Cardiac fibroblast (primary cell): ENCODE data around the gene RILPL1.

ENCODE experiments used
- DNase-seq, 2 donors: peaks; one replicate each; pipeline versions ENCODE4 v3.0.0 to v3.0.0-alpha.2; 2010; ENCODE audit warnings: low read depth in 2 of 2
- H3K4me3 ChIP-seq, 2 donors: replicated peaks in 1 of 2; 1 replicate in 1 of 2; 2 replicates in 1 of 2; pipeline ENCODE4 v1.5.1; 2011; ENCODE audit warnings: low read depth in 2 of 2, low read length in 2 of 2, mild to moderate bottlenecking in 2 of 2, moderate library complexity in 1 of 2
- CTCF ChIP-seq: IDR thresholded peaks from one replicate; pipeline ENCODE4 v1.5.1; 2011; ENCODE audit warnings: low read depth, mild to moderate bottlenecking, low read length, inconsistent platforms

The RILPL1 gene

GRCh38 chr12:123449249-123449733 is 84.2 kb downstream of the RILPL1 start:
- H3K4me3 ChIP-seq, result no peak overlapping the region
- DNase-seq, result no peak

DNA sequence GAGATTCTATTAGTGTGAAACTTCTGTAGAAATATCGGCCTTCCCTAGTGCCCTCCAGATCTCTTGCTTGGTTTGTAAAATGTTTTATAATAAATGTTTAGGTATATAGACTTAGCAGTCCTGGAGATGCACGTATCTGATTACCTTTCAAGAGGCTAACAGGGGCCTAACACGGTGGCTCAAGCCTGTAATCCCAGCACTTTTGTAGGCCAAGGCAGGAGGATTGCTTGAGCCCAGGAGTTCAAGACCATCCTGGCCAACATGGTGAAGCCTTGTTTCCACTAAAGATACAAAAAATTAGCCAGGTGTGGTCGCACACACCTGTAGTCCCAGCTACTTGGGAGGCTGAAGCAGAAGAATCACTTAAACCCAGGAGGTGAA is 87.2 kb downstream of the RILPL1 start:
- TF ChIP-seq CTCF, result no peak
- H3K4me3 ChIP-seq, result no peak overlapping the region
- no peak for DNase-seq

More at GRCh38 chr12:123449249-123449733, 84.2 kb downstream of the RILPL1 start:
- no peak for TF ChIP-seq CTCF

DNA sequence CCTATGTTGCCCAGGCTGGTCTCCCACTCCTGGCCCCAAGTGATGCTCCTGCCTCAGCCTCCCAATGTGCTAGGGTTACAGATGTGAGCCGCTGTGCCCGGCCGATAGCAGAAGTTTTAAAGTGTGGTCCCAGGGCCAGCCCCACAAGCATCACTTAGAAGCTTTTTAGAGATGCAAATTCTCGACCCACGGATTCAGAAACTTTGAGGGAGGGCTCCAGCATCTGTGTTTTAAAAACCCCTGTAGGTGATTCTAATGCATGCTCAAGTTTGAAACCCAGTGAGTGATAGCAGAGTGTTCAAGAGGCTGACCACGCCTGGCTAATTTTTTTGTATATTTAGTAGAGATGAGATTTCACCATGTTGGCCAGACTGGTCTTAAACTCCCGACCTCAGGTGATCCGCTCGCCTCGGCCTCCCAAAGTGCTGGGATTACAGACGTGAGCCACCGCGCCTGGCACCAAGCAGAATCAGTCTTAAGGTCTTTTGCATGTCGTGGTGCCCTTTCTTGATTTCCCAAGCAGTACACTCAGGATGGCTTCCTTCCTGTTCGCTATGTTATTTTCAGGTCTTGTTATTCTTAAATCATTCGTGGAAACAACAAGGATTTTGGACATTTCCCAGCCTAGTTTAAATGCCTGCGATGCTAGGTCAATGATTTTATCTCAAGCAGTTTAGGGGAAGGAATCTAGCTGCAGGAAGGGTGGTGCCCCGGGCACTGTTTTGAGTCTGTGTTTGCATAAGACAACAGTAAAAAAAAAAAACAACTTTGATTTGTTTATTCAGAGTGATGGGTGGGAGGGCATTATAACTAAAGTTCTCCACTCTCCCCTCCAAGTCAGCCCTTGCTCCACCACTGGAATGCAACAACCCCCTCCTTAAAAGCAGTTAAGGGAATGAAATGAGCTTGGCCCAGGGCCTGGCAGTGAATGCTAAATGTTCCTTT is 87.9 kb downstream of the RILPL1 start:
- TF ChIP-seq CTCF, result no peak
- H3K4me3 ChIP-seq, result no peak overlapping the region
- peak; percentile 82 to 94 for DNase-seq

GRCh38 chr12:123444092-123445026 is 89.2 kb downstream of the RILPL1 start:
- peak; percentile 79 to 93 for DNase-seq
- TF ChIP-seq CTCF, result no peak
- no peak overlapping the region for H3K4me3 ChIP-seq

- H3K4me3 ChIP-seq, result no peak overlapping the region
- TF ChIP-seq CTCF, result no peak
- no peak for DNase-seq
These were observed 90.7 kb downstream of the RILPL1 start for GRCh38 chr12:123442774-123443173.

DNA sequence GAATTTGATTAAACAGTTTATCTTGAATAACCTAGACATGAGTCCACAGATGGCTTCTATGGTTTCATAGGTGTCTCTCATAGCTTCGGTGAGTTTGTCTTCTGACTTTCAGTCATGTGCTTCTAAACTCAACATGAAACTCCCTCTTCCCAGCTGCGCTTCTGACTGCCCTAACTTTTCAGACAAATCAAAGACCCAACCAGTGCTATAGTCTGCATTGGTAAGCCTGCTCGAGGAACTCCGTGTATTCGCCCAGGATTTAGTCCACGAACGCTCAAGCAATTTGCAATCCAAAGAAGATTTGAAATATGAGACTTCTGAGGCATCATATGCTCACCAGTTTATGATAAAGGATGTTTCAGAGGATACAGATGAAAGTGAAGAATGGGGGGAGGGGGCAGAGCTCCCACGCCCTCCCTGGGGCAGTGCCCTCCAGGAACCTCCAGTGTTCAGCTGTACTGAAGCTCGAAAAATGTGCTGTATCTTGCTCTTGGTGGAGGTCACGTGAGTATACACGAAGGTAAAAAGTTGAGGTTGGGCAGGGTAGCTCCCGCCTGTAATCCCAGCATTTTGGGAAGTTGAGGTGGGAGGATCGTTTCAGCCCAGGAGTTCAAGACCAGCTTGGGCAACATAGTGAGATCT is 91.9 kb downstream of the RILPL1 start:
- DNase-seq, result no peak
- no peak for TF ChIP-seq CTCF
- no peak overlapping the region for H3K4me3 ChIP-seq
